Fibroblast of skin of left quadriceps (primary cell): ENCODE data around the gene PRC1.
A peak's percentile ranks its signal among the peaks of the same experiment; 100 is the strongest.
"Not testable (repeated sequence)": the region's sequence is repeated elsewhere in the genome, so short reads cannot be mapped to it uniquely, and the experiment has no call there.

Experiments used
- DNase-seq, 2 experiments: peaks; one replicate each; pipeline ENCODE4 v3.0.0-alpha.2; 2013; ENCODE audit warnings: low read depth in 2 of 2

PRC1 gene, protein sequence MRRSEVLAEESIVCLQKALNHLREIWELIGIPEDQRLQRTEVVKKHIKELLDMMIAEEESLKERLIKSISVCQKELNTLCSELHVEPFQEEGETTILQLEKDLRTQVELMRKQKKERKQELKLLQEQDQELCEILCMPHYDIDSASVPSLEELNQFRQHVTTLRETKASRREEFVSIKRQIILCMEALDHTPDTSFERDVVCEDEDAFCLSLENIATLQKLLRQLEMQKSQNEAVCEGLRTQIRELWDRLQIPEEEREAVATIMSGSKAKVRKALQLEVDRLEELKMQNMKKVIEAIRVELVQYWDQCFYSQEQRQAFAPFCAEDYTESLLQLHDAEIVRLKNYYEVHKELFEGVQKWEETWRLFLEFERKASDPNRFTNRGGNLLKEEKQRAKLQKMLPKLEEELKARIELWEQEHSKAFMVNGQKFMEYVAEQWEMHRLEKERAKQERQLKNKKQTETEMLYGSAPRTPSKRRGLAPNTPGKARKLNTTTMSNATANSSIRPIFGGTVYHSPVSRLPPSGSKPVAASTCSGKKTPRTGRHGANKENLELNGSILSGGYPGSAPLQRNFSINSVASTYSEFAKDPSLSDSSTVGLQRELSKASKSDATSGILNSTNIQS

DNA sequence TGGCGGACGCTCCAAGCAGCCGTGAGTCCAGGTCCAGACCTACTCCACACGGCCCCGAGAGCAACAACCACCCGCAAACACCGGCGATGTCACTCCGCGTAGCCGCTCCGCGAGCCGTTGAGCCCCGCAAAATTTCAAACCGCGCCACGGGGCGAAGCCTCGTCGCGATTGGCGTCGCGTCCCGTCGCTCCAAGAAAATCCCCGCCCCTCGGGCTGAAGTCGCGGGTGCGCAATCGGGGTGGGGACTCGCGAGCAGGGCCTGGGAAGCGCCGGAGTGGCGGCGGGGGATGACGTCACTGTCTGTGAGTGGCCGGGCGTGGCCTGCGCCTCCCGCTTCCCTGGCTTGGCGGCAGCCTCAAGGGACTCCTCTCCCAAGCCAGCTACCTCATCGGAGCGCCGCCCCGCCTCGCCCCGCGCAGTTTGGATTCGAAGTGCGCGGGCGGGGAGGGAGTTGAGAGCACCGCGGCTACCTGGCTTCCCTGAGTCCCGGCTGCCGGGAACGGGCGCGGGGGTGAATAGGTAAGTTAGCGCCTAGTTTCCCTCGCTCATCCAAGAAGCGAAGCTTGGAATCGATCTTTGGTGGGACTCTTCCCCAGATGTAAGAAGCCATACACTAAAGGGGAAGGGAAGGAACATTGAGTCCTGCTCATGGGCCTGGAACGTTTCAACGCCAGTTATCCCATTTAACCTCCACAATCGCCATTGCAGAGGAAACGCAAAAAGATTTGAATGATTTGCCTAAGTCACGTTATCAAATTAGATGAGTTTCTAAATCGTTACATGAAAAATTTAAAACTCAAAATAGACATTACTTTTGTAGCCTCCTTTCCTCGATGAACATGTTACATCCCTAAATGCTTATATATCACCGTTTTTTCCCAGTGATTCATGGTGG, at the start of gene PRC1:
TSS of gene PRC1 (minus strand) at position 119 of the 895 bp plus-strand sequence. CDS start at position 1, 118 bp downstream.
- peak; percentile 93 to 94 for DNase-seq

DNA sequence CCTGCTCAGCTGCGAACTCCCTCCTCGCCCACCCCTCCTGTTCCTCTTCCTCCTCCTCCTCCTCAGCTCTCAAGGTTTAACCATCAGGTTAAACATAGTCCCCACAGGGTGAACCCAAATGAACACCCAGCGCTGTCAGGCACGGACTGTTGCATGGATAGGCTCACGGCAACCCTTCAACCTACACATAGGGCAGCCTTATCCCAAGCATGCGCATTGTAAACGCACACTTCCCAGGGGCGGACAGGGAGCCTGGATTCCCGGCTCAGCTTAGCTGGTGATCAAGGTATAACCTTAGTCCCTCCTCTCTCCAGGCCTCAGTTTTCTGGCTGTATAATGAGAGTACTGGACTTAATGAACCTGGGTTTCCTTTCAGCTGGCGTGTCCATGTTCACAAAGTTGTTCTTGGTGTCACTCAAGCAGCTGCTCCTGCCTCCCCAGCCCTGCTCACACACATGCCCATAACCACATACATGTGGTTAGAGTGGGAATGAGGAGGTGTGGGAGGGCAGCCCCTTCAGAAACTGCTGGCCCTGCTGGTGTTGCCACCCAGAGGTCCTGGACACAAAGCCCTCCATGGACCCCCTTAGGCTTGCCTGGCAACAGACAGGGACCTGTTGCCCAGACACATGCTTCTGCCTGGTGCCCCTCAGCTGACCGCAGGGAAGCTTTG, 49.0 kb upstream of the PRC1 start:
- no peak for DNase-seq

DNA sequence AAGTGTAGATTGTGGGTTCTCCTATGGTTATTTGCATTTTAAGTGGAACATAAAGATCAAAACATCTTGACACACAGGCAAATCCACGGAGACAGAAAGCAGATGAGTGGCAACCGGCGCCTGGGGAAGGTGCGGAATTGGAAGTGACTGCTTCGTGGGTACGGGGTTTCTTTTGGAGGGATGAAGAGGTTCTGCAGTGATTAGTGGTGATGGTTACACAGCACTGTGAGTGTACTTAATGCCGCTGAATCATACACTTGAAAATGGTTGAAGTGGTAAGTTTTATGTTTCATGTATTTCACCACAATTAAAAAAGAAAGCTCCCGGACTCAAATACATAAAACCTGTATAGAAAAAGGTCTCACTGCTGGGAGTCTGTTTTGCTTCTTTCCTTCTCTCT, 46.5 kb upstream of the PRC1 start:
- no peak for DNase-seq

DNA sequence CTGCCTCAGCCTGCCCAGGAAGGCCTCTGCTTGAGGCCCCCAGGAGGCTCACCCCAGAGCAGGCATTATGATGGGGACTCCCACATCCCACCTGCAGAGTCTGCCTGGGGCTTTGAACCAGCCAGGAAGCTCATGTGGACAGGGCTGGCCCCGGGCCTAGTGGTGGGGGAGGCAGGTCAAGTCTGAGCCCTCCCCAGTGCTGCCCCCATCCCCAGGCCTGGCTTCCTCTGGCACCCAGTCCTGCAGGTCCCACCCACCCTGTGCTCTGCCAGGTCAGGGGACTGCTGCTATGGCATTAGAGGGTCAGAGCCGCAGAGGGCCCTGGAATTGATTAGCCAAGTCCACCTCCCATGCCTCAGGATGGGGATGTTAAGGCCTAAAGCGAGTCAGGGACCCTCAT, 45.7 kb upstream of the PRC1 start:
- DNase-seq = no peak

DNA sequence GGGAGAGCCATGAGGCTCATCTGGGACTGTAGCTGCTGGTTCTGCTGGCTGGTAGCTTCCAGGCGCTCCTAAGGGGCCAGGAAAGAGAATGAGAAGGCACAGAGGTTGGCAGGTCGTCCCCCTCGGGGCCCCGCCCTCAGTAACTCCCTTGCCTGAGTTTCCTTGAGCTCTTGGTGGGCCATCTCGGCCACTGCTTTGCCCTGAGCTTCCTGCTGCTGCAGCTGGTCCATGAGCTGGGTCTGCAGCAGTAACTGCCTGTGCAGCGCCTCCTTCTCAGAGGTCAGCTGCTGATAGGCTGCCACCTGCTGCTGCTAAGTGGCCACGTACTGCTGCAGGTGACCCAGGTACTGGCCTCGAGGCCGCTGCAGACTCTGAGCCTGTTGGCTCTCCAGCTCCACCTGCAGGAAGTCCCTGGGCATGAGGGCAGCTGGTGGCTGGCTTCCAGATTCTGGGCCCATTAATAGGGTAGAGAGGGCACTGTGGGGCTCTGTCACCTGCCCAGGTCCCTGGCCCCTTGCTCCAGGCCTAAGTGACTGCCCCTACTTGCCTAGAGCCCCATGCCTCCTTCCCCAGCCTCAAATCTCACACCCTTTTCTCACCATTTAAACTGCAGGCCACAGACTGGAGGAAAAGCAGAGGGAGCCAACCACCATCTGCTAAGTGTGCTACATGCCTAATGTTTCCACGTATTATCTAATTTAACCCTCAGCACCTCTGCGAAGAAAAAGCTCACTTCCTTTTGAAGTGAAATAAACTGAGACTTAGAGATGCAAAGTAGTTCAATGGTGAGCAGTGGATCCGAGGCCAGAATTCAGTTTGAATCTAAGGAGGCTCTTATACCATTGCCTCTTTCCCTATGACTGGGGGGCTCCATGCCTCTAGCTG, 38.8 kb upstream of the PRC1 start:
- no peak for DNase-seq

DNA sequence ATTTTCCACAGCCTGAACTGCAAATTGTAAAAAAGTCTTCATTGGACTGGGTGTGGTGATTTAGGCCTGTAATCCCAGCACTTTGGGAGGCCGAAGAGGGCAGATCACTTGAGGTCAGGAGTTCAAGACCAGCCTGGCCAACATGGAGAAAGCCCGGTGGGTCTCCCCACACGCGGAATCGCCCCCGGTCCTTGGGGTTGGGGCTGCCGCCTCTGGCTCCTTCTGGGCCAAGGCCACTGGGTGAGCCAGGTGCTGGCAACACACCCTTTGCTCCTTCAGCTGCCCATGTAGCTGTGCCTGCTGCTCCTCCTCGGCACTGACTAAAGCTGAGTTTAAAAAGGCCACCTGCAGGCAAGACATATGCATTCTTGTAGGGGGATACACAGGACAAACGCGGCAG, 37.5 kb upstream of the PRC1 start:
- DNase-seq = no peak

DNA sequence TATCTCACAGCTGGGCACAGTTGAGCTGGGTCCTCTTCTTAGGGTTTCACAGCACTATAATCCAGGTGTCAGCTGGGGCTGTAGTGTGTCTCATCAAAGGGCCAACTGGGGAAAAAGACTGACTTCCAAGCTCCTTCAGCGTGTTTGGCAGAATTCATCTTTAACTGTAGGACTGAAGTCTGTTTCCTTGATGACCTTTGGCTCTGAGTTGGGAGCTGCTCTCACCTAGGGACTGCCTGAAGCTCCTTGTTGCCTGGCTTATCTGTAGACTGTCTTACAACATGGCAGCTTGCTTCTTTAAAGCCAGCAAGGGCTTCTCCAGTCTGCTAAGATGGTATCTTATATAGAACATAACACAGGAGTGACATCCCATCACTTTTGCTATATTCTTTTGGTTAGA, 33.3 kb upstream of the PRC1 start:
- no peak for DNase-seq

DNA sequence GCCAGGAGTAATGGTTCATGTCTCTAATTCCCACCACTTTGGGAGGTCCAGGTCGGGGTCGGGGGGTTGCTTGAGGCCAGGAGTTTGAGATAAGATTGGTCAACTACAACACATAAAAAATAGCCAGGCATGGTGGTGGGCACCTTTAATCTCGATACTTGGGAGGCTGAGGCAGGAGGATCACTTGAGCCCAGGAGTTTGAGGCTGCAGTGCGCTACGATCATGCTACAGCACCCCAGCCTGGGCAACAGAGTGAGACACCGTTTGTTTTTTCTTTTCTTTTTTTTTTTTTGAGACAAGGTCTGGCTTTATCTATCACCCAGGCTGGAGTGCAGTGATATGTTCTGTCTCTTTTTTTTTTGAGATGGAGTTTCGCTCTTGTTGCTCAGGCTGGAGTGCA, 29.4 kb upstream of the PRC1 start:
- no peak for DNase-seq

DNA sequence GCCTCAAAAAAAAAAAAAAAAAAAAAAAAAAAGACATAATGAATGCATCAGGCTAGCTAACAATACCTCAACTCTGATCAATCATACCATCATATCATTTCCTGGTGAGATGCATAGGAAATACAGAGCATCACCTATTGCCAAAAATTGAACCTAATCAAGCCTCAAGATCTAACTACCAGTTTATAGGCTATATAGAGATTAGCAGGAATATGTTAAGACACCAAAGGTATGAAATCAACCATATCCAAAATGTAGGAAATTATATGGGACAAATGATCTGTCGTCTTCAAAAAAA, 28.4 kb upstream of the PRC1 start:
- no peak for DNase-seq

DNA sequence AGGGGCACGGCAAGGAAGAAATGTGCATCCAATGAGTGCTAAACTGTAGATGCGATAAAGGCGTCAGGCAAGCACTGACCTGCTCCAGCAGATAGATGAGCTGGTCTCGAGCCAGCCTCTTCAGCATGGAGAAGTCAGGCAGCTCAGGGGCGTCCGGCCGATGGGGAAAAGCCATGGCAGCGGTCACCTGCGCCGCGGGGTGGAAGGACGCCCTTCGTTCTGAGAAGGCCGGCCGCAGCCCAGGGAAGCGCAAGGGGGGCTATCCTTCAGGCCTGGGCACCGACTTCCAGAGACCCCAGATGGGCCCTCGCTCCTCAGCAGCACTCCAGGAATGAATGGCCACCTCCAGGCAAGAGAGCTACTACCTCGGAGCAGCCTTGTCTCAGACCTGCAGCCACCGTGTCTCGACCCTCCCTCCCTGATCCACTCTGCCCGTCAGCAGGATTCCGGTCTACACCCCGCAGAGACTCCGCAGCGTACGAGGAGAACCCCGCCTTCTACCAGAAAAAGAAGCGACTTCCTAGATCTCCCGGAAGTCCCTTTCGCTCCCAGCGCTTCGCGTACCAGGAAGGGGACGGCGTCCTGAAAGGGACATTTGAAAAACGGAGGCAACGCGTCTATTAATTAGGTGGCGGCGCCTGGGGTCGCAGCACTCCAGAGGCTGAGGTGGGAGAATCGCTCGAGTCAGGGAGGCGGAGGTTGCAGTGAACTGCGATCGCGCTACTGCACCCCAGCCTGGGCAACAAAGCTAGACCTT, 27.9 kb upstream of the PRC1 start, which contains the start of gene VPS33B:
TSS of gene VPS33B (minus strand) at position 520 of the 757 bp plus-strand sequence. CDS start at position 175, 345 bp downstream.
- peak; percentile 68 to 74 for DNase-seq

DNA sequence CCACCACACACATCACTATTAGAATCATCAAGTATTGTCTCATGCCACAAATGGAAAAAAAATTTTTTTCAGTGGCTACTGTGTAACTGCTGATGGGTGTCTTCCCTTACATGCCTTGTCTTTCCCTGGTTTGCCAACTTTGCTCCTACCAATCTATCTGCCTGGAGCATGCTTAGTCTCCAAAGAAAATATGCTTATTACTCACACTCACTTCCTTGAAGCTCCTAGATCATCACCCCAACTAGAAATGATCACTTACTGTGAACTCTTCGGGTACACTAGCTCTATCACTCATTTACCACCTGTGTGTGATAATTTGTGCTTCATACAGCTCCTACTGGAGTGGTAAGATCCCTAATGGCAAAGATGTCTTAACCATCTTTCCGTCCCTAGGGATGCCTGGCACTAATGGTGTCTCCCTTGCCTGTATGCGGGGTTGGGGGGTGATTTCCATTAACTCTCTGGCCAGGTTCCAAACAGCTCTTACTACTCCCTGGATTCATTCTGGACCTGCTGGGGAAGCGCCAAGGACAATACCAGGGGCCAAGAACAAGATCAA, 27.3 kb upstream of the PRC1 start:
- no peak for DNase-seq

DNA sequence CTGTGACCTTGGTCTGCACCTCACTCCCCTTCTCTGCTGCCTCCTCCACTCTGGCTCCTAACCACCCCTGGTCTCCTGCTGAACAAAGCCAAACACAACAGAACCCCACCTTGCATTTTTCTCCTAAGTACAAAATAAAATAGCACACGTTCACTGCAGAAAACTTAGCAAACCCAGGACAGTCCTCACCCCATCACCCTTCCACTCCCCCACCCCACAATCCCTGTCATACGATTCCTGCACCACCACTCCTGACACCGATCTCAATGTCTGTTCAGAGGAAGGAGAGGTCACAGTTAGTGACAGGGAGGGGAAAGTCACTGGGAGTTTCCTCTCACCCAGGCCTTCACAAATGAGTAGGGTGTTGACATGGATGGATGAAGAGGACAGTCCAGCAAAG, 23.8 kb upstream of the PRC1 start:
- no peak for DNase-seq

DNA sequence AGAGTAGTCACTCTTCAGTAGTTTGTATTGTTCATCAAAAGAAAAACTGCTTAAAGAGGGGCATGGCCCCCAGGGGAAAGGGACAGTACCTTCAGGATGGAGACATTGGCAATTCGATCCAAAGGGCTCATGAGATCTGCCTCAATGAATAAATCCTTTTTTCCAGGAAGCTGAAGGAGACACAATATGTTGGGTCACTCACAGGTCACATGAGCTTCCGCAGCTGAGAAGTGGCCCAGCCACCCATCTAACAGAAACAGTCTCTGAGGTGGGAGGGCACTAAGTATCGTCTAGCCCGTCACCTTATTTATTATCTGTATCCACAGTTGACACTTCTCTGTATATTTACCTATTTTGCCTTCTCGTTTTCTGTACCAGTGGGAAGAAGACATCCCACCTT, 23.4 kb upstream of the PRC1 start:
- no peak for DNase-seq

DNA sequence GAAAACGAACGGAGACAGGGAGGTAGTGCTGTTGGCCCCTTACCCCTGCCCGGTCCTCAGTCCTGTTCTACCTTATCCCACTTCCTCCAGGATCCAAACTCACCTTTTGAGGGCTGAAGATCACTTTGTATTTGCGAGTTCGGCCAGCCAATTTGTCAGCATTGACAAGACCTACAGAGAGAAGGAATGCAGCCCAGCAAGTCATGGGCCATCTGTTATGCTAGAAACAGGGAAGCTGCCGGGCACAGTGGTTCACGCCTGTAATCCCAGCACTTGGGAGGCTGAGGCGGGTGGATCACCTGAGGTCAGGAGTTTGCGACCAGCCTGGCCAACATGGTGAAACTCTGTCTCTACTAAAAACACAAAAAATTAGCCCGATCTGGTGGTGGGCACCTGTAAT, 19.4 kb upstream of the PRC1 start:
- not testable (repeated sequence) for DNase-seq

DNA sequence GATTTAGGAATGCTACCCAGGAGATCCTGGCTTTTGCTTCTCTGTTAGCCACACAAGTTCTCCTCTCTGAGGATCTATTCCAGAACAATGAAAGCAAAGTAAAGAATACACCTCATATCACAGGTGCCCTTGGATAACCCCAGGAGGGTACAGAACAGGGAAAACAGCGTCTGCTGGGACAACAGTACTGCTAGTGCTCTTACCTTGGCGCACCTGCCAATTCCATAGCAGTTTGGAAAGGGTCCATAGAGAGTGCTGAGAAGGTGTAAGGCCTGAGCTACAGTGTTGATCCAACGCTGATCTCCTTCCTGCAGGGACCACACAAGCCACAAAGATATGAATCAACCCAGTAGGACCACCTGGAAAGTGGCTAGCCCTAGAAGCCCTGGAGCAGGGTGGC, 12.9 kb upstream of the PRC1 start:
- no peak for DNase-seq

DNA sequence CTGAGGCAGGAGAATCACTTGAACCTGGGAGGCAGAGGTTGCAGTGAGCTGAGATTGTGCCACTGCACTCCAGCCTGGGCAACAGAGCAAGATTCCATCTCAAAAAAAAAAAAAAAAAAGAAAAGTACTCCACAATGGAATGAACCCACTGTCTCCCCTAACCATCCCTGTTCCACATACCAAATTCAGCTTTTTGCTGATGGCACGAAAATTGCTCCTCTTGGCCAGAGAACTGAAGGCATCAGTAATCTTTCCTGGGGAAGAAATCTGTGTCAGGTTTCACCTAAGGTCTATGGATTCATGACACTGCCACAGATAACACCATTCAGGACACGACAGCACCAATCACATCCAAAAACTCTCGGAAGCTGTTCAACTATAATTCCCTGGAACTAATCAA, 6.9 kb upstream of the PRC1 start:
- DNase-seq = no peak

DNA sequence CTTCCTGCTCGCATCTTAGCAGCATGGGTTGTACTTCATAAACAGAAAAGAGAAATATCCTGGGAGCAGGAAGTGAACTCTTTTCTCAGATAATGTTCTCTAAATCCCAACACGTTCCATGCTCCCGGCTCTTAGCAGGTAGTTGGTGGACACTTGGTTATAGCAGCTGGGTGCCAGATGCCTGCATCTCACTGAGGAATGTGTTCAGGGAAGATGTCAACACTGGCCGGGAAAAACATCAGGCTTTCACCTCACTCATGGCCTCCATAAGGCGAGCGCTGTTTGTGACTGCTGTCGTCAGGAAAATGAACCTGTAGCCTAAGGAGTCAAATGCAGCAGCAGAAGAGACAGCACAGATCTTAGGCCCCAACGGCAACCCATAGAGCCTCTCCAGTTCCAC, 4.4 kb upstream of the PRC1 start:
- DNase-seq = no peak

DNA sequence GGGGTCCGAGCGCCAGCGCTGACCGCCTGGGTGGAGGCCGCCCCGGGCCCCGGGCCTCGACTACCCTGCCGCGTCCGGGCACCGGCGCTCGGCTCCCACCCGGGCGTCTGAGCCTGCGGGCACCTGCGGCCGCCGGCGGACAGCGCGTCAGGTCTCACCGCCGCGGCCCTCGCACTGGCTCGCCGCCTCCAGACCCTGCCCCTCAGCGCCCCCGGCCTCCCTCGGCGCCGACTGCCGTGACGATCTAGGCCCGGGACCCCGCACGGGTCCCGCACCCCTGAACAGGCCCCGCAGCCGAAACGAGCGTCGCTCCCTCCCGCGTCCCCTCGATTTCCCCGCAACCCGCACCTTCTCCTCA, 297 bp downstream of the PRC1 start:
- DNase-seq = no peak

DNA sequence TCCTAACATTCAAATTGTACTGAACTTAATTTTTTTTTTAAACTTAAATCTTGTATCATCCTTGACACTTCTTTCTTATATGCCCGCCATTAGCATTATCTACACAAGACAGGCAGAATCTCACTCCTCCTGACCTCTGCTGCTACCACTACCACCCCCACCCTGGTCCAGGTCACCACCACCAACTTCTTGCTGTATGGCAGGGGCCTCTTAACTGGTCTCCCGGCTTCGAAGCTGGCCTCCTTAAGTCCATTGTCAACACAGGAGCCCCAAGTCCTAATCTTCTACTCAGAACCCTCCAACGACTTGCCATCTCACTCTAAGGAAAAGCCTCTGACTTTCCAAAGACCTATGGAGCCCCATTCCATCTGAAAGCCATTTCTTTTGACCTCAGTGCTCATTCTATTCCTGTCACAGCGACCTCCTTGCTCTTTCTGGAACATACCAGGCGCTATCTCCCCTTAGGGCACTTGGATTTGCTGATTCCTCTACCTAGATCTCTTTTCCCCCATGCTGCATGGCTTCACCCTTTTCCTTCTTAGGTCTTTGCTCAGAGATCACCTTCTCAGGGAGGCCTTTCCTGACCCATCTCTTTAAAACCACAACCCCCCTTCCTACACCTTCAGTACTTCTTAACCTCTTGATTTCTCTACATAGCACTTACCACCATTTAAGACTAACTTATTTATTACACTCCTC, 2.6 kb downstream of the PRC1 start:
- no peak for DNase-seq
